GM12878 (cell line): ENCODE data around the gene GALP. TPM values are rescaled to one million over a fixed set of nuclear protein-coding genes. Genes with fewer than 3 reads are reported as not detected.

Experiments used
- ATAC-seq: fragments of 200-7000 bp; cut with Tn5 transposase; 3 replicates; pipeline ENCODE4 v1.9.1; 2020; ENCODE audit warnings: mild to moderate bottlenecking, moderate library complexity
- BruUV-seq: library from RNA; stranded (reverse); fragments of 400-500 nt; replicated peaks from 2 replicates; lab custom pipeline; 2021; lab: Mats Ljungman, UMichigan
- CTCF ChIA-PET: fragments of 300-600 bp; sonication (Branson Sonifier 250); formaldehyde crosslinking; extraction: SDS; loops from one replicate; lab custom pipeline; 2021; ENCODE audit warnings: inconsistent platforms; lab: Yijun Ruan, JAX
- POLR2A ChIA-PET: fragments of 350-600 bp; formaldehyde crosslinking; extraction: SDS; loops from one replicate; lab custom pipeline; 2021; ENCODE audit warnings: inconsistent platforms; lab: Charles Lee
- RAD21 ChIA-PET: fragments of 300-600 bp; sonication (Branson Sonifier 250); formaldehyde crosslinking; loops from one replicate; lab custom pipeline; 2023; ENCODE audit warnings: antibody characterized with exemption; ENCODE audit not compliant: unreplicated experiment; lab: Charles Lee
- SMC1A ChIA-PET: fragments of 300-600 bp; sonication (Branson Sonifier 250); formaldehyde crosslinking; loops from one replicate; lab custom pipeline; 2023; ENCODE audit not compliant: unreplicated experiment, uncharacterized antibody; lab: Charles Lee
- DNase-seq: peaks from one replicate; pipeline ENCODE4 v3.0.0-alpha.2; 2011; ENCODE audit warnings: low read depth, low spot score
- FAIRE-seq: peaks from 3 replicates; lab custom pipeline; 2011; peaks lifted over from hg19 to GRCh38; lab: Jason Lieb, UNC
- H2AFZ ChIP-seq: 2 replicates; pipeline ENCODE4 v1.6.0; 2011; ENCODE audit warnings: low read depth, low read length, control low read depth; ENCODE audit not compliant: control insufficient read depth
- H3K27ac ChIP-seq: 2 replicates; pipeline ENCODE4 v1.5.1; 2011; ENCODE audit warnings: control low read depth; ENCODE audit not compliant: control insufficient read depth, insufficient read depth
- H3K27me3 ChIP-seq, 2 experiments: replicated peaks in 1 of 2; 2 replicates each; pipeline versions ENCODE4 v1.6.0 to v1.6.1; 2011; ENCODE audit warnings: low read length in 1 of 2; ENCODE audit not compliant: control insufficient read depth in 2 of 2, insufficient read depth in 2 of 2
- H3K36me3 ChIP-seq, 2 experiments: 2 replicates each; pipeline ENCODE4 v1.5.1; 2011; ENCODE audit warnings: low read length in 1 of 2; ENCODE audit not compliant: control insufficient read depth in 2 of 2, insufficient read depth in 2 of 2
- H3K4me1 ChIP-seq: 2 replicates; pipeline ENCODE4 v1.6.1; 2011; ENCODE audit warnings: mild to moderate bottlenecking, low read length, moderate library complexity, mixed read lengths; ENCODE audit not compliant: control insufficient read depth, insufficient read depth
- H3K4me2 ChIP-seq: 2 replicates; pipeline ENCODE4 v1.6.0; 2011; ENCODE audit warnings: control low read depth; ENCODE audit not compliant: control insufficient read depth, insufficient read depth
- H3K4me3 ChIP-seq: fragments of 200-600 bp; sonication (generic); 2 replicates; pipeline ENCODE4 v1.5.1; 2016
- H3K79me2 ChIP-seq: 2 replicates; pipeline ENCODE4 v1.6.0; 2011; ENCODE audit warnings: low read length; ENCODE audit not compliant: control insufficient read depth, insufficient read depth
- H3K9ac ChIP-seq: 2 replicates; pipeline ENCODE4 v1.8.0; 2011; ENCODE audit warnings: low read length, control low read depth, mixed read lengths; ENCODE audit not compliant: control insufficient read depth, insufficient read depth
- H3K9me3 ChIP-seq: replicated peaks from 3 replicates; pipeline ENCODE4 v1.5.1; 2011; ENCODE audit warnings: mild to moderate bottlenecking, low read length; ENCODE audit not compliant: control insufficient read depth, insufficient read depth
- H4K20me1 ChIP-seq: 2 replicates; pipeline ENCODE4 v1.6.0; 2011; ENCODE audit not compliant: control insufficient read depth, insufficient read depth
- EGR1 ChIP-seq, 2 experiments: IDR thresholded peaks; 1 replicate in 1 of 2; 2 replicates in 1 of 2; pipeline ENCODE4 v1.6.1; 2011 to 2012; ENCODE audit warnings: low read depth in 2 of 2, low read length in 2 of 2, borderline replicate concordance in 1 of 2, mild to moderate bottlenecking in 1 of 2, moderate library complexity in 1 of 2
- FOS ChIP-seq: IDR thresholded peaks from 3 replicates; pipeline ENCODE4 v1.6.1; 2011; ENCODE audit warnings: borderline replicate concordance; ENCODE audit not compliant: insufficient read length; ENCODE audit errors: extremely low read depth
- GABPA ChIP-seq: IDR thresholded peaks from 2 replicates; pipeline ENCODE4 v1.6.1; 2014; ENCODE audit warnings: antibody characterized with exemption, low read depth, mild to moderate bottlenecking, inconsistent platforms
- KLF5 ChIP-seq: fragments of 450-650 bp; IDR thresholded peaks from 2 replicates; pipeline ENCODE4 v1.6.1; 2014; ENCODE audit warnings: mild to moderate bottlenecking; ENCODE audit not compliant: partially characterized antibody
- NFXL1 ChIP-seq: fragments of 450-650 bp; IDR thresholded peaks from 2 replicates; pipeline ENCODE4 v1.6.1; 2017; ENCODE audit warnings: antibody characterized with exemption, mild to moderate bottlenecking, borderline replicate concordance
- NR2F1 ChIP-seq: fragments of 450-650 bp; conservative IDR thresholded peaks from 2 replicates; pipeline ENCODE4 v1.6.1; 2017; ENCODE audit warnings: mild to moderate bottlenecking
- POLR2AphosphoS2 ChIP-seq: IDR thresholded peaks from 2 replicates; pipeline ENCODE4 v1.6.1; 2011; ENCODE audit warnings: low read depth, mild to moderate bottlenecking, low read length, improper control_type of control experiment, moderate library complexity
- RAD21 ChIP-seq: IDR thresholded peaks from 2 replicates; pipeline ENCODE4 v1.6.1; 2011; ENCODE audit warnings: mild to moderate bottlenecking, low read depth, low read length, moderate library complexity; ENCODE audit not compliant: insufficient read depth
- SMAD1 ChIP-seq: fragments of 450-650 bp; IDR thresholded peaks from 2 replicates; pipeline ENCODE4 v1.6.1; 2018; ENCODE audit warnings: mild to moderate bottlenecking, low read depth; ENCODE audit not compliant: partially characterized antibody
- SMAD5 ChIP-seq: IDR thresholded peaks from 2 replicates; pipeline ENCODE4 v1.6.1; 2016; ENCODE audit warnings: antibody characterized with exemption, low read depth
- SP1 ChIP-seq: IDR thresholded peaks from one replicate; pipeline ENCODE4 v1.6.1; 2011; ENCODE audit warnings: low read depth, low read length
- WGBS: methylation state at CpG from one replicate; pipeline ENCODE4 v1.1.6; 2016; ENCODE audit warnings: low lambda C conversion rate; ENCODE audit not compliant: insufficient replicate concordance, insufficient coverage; ENCODE audit errors: missing lambda C conversion rate; 5-methylcytosine and 5-hydroxymethylcytosine counted together
- in situ Hi-C: fragments of 300-500 bp; cut with MboI; formaldehyde crosslinking; loops from 9 replicates; pipeline ENCODE4 v1.14.3; 2018; ENCODE audit warnings: mixed read lengths
- intact Hi-C: fragments of 100-400 bp; cut with micrococcal nuclease; formaldehyde crosslinking; loops from one replicate; pipeline ENCODE4 v1.14.2; 2022; ENCODE audit not compliant: unreplicated experiment
- polyA plus RNA-seq, 11 experiments: library from polyadenylated mRNA; depleted of rRNA in 4 of 11; unstranded in 6 of 11; stranded (reverse) in 5 of 11; fragments of >200 nt; fragmentation: Nextera tagmentation in 4 of 11; fragmentation: Illumina TruSeq in 1 of 11; extraction: Ambion mirVana in 4 of 11; extraction: Trizol in 1 of 11; gene quantifications; 1 replicate in 1 of 11; 2 replicates in 10 of 11; pipeline versions ENCODE4 v1.2.1 to v1.2.3, GENCODE V29; 2011 to 2016; ENCODE audit warnings: inconsistent platforms in 2 of 11, missing spikeins in 2 of 11, low read depth in 1 of 11
- total RNA-seq, 4 experiments: library from RNA; depleted of rRNA in 3 of 4; stranded (reverse); fragments of >200 nt in 3 of 4; fragmentation: Illumina TruSeq in 1 of 4; extraction: Trizol in 1 of 4; gene quantifications; 2 replicates each; pipeline versions ENCODE4 v1.2.1 to v1.2.3, GENCODE V29; 2013 to 2021

Gene GALP
- total and polyA plus RNA-seq, 10 of the 15 experiments (the other 5 are each of a cell fraction or from before 2014, with no cell fraction given): not detected

DNA sequence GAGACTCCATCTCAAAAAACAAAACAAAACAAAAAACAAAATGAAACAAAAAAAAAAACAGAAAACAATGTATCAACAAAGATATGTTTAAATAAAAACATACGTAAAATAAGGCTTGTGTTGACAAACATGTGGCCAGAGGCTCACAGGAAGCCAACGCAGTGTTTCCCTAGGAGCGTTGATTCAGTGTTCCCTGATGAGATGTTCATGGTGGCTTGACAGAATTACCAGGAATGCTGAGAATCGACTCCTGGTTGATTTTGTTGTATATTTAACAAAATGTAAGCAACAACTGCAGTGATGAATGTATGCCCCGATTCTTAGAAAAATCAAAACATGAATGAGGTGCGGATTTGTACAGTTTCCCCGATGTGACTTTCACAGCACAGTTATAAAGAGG, 45.8 kb upstream of the GALP start:
- peaks cover 9% of the 10 kb centered on the region for H3K4me1 ChIP-seq
- SMC1A ChIA-PET: no interaction called here
- no peaks in the 10 kb centered on the region for H3K27me3 ChIP-seq
- FAIRE-seq: no peak
- no peak overlapping the region for H3K27ac ChIP-seq
- H3K36me3 ChIP-seq: no peaks in the 10 kb centered on the region
- in situ Hi-C loops: loop anchor here (25.0 kb wide), 1 partner anchor 1682 kb away; the partner anchor contains the start of gene ZNF552
- CTCF ChIA-PET: no interaction called here
- WGBS: 70% methylated on average over 7 of the region's 7 CpGs
- POLR2A ChIA-PET: no interaction called here
- no peaks in the 10 kb centered on the region for H3K9me3 ChIP-seq
- H2AFZ ChIP-seq: no peak overlapping the region
- intact Hi-C loops: no loop called here
- no peak overlapping the region for H3K9ac ChIP-seq
- RAD21 ChIA-PET: no interaction called here
- no peak overlapping the region for H3K4me3 ChIP-seq
- no peak for DNase-seq
- no peak for ATAC-seq
- no peak for TF ChIP-seq KLF5
- no peak for TF ChIP-seq EGR1 (IDR thresholded peaks at IDR 0.05; ENCODE audit: borderline replicate concordance in 1 of 2, low read depth in 2 of 2, low read length in 2 of 2)
- no peak for TF ChIP-seq FOS
- no peak for TF ChIP-seq SMAD5
- TF ChIP-seq POLR2AphosphoS2: no peak
- no peak for TF ChIP-seq SMAD1
- TF ChIP-seq GABPA: no peak
- TF ChIP-seq RAD21: no peak
- no peak for TF ChIP-seq NR2F1
- TF ChIP-seq SP1: no peak
- TF ChIP-seq NFXL1: no peak
- no peaks in the 10 kb centered on the region for H4K20me1 ChIP-seq
- H3K79me2 ChIP-seq: no peaks in the 10 kb centered on the region
- no TSS peak for BruUV-seq
- no peak overlapping the region for H3K4me2 ChIP-seq
